Keratinocyte (primary cell): ENCODE data around the gene DDX47.

Source experiments
- EZH2 ChIP-seq: IDR thresholded peaks from one replicate; pipeline ENCODE4 v1.6.1; 2012; ENCODE audit warnings: inconsistent platforms, mild to moderate bottlenecking, low read length, moderate library complexity
- TF ChIP-seq, protein P1 (sequence below), 3 experiments: IDR thresholded peaks in 1 of 3; conservative IDR thresholded peaks in 1 of 3; optimal IDR thresholded peaks in 1 of 3; 2 replicates in 2 of 3; 3 replicates in 1 of 3; pipeline versions ENCODE3 to v1.5.1; 2011; ENCODE audit warnings: low read length in 3 of 3, mild to moderate bottlenecking in 3 of 3, moderate library complexity in 2 of 3, control low read depth in 1 of 3, inconsistent platforms in 1 of 3; ENCODE audit not compliant: insufficient read depth in 2 of 3; ENCODE audit errors: extremely low read depth in 1 of 3

DNA sequence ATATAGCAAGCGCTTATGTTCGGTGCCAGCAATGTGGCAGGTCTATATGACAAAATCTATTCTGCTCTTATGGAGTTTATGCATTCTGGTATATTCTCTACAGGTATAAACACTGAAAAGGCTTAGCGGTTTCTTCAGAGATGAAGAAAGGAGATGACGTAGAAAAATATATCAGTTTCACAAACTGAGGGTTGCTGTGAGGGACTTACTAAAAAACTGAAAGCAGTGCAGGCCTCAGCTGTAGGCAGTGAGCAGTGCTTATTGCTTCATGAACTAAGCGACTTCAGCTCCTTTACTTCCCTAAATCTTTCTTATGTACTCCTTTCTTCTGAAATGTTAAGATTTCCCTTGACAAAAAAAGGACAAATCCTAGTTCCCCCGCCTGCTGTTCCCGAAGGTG, 4.5 kb downstream of the DDX47 start:
- TF ChIP-seq, protein P1, sequence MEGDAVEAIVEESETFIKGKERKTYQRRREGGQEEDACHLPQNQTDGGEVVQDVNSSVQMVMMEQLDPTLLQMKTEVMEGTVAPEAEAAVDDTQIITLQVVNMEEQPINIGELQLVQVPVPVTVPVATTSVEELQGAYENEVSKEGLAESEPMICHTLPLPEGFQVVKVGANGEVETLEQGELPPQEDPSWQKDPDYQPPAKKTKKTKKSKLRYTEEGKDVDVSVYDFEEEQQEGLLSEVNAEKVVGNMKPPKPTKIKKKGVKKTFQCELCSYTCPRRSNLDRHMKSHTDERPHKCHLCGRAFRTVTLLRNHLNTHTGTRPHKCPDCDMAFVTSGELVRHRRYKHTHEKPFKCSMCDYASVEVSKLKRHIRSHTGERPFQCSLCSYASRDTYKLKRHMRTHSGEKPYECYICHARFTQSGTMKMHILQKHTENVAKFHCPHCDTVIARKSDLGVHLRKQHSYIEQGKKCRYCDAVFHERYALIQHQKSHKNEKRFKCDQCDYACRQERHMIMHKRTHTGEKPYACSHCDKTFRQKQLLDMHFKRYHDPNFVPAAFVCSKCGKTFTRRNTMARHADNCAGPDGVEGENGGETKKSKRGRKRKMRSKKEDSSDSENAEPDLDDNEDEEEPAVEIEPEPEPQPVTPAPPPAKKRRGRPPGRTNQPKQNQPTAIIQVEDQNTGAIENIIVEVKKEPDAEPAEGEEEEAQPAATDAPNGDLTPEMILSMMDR (optimal IDR thresholded peaks at IDR 0.05 in 1 of 3, IDR thresholded peaks at IDR 0.05 in 1 of 3, conservative IDR thresholded peaks at IDR 0.05 in 1 of 3; ENCODE audit: extremely low read depth in 1 of 3, insufficient read depth in 2 of 3, low read length in 3 of 3), result no peak
- no peak for TF ChIP-seq EZH2
